HG03196 (cell line): ENCODE measurements around the gene CATSPERZ.
A peak's percentile ranks its signal among the peaks of the same experiment; 100 is the strongest.

Experiments
- ATAC-seq: cut with Tn5 transposase; IDR thresholded peaks from one replicate; pipeline ENCODE4 v1.9.1; 2021; ENCODE audit not compliant: unreplicated experiment

Gene CATSPERZ

GRCh38 chr11:64263021-64263946 is 36.9 kb upstream of the CATSPERZ start:
- ATAC-seq = no peak

GRCh38 chr11:64263947-64264317 is 36.2 kb upstream of the CATSPERZ start:
- ATAC-seq = no peak

- no peak for ATAC-seq
These were observed 35.7 kb upstream of the CATSPERZ start for GRCh38 chr11:64264371-64264852.

GRCh38 chr11:64265176-64266160 is 34.7 kb upstream of the CATSPERZ start:
- ATAC-seq = no peak

GRCh38 chr11:64266339-64266738 is 33.8 kb upstream of the CATSPERZ start:
- ATAC-seq = no peak

- no peak for ATAC-seq
These were observed 32.8 kb upstream of the CATSPERZ start for GRCh38 chr11:64267207-64267945.

- ATAC-seq = no peak
These were observed 31.9 kb upstream of the CATSPERZ start for GRCh38 chr11:64268025-64268892.

- ATAC-seq = peak; percentile 9
These were observed 31.1 kb upstream of the CATSPERZ start for GRCh38 chr11:64268893-64269539.

GRCh38 chr11:64269540-64270220 is 30.5 kb upstream of the CATSPERZ start:
- peak; percentile 60 for ATAC-seq

- no peak for ATAC-seq
These were observed 24.9 kb upstream of the CATSPERZ start for GRCh38 chr11:64275031-64275800.

- ATAC-seq = no peak
These were observed 24.3 kb upstream of the CATSPERZ start for GRCh38 chr11:64275841-64276240.

GRCh38 chr11:64276653-64277431 is 23.3 kb upstream of the CATSPERZ start:
- no peak for ATAC-seq

GRCh38 chr11:64278576-64279190 is 21.5 kb upstream of the CATSPERZ start:
- ATAC-seq = no peak

GRCh38 chr11:64281957-64282770 is 18.0 kb upstream of the CATSPERZ start:
- ATAC-seq = no peak

GRCh38 chr11:64283092-64283491 is 17.1 kb upstream of the CATSPERZ start:
- ATAC-seq = no peak
